IPS DF 4.7 (cell line): Measurements from ENCODE around the gene ZNF616.
"Not testable (repeated sequence)": the region's sequence is repeated elsewhere in the genome, so short reads cannot be mapped to it uniquely, and the experiment has no call there.

ENCODE experiments used
- DNase-seq: peaks from one replicate; pipeline ENCODE4 v3.0.0-alpha.2; 2013; ENCODE audit warnings: low spot score; ENCODE audit errors: extremely low read depth

The ZNF616 gene

GRCh38 chr19:52110780-52111179 lies 29.0 kb downstream of the ZNF616 start:
- DNase-seq = no peak

DNA sequence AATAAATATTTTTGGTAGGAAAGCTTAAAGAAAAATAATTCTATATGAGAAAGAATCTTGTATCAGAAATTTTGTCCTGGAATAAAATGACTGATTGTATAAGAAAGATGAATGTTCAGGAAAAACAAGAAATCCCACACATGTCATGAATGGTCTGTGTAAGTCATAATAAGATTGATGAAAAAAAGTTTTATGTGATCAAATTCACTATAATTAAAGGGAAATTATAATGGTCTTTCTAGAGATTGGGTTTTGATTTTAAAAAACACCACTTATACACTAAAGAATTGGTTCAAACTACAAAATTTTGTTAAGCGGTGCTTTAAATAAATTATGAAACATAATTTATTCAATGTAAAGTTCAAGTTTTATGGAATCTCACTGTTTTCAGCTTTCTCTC lies 37.0 kb downstream of the ZNF616 start:
- DNase-seq = no peak

GRCh38 chr19:52101866-52102562 lies 37.7 kb downstream of the ZNF616 start:
- no peak for DNase-seq

DNA sequence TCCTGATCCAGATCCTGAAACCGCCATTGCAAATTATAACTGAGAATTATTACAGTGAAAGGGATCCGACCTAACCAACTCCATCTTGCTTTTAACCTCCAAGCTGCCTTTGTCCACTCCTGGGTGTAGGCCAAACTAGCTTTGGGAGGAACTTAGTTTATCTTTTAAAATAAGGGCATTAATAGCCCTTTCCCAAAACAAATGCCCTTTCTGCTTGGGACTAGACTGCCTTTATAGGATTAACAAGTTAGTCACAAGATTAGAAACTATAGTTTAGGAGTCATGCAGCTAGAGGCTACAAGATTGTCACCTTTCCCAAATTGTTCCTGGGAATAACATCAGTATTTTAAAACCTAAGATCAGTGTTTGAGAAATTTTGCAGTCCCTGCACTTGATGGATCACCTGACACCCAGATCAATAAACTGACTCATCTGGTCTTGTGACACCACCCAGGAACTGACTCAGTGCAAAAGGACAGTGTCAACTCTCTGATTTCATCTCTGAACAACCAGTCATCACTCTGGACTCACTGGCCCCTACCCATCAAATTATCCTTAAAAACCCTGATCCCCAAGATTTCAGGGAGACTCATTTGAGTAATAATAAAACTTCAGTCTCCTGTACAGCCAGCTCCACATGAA lies 40.1 kb downstream of the ZNF616 start:
- DNase-seq = no peak

GRCh38 chr19:52096416-52096815 lies 43.3 kb downstream of the ZNF616 start:
- not testable (repeated sequence) for DNase-seq

DNA sequence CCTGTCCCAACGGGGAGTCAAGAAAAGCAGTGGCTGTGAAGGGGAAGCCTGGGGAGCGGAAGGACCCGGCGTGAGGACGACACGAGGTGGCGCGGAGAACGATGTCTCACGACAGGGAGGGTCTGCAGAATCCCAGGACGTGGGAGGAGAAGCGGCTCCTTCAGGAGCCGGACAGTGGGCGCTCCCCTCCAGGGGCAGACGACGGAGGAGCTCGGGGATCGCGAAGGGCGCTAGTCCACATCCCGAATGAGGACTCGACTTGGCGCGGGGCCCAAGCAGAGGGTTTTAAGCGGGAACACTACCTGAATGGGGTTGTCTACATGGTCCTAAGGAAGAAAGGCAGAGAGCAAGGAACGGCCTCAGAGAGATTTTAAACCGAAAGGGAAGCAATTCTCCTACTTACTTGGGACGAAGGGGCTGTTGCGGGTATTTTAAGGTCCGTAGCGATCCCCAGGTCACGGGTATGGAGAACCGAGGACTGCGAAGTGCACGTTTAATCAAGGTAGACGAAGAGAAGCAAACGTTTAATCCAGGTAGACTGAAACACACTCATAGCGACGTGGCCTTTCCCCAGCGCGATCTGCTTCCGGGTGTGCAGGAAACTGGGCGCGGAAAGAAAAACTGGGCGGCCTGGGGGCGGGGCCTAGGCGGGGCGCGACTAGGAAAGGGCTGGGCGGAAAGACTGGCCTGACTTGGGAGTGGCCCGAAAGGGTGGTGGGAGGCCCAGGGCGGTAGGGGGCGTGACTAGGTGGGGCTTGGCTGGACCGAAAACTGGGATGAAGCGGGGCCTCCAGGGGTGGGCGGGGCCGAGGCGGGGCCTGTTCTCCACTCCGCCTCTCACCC lies 44.3 kb downstream of the ZNF616 start, which contains the start of gene ZNF841:
Gene ZNF841, minus strand, starts transcription at position 594 of the 843 bp plus-strand sequence. CDS start 10,964 bp downstream, outside the sequence.
- peak; percentile 71 for DNase-seq

GRCh38 chr19:52094526-52095130 lies 45.1 kb downstream of the ZNF616 start:
- DNase-seq = no peak

GRCh38 chr19:52086481-52086880 lies 53.3 kb downstream of the ZNF616 start:
- DNase-seq = no peak

- DNase-seq = no peak
These were observed 69.2 kb downstream of the ZNF616 start for GRCh38 chr19:52070496-52070895.

GRCh38 chr19:52069653-52070052 lies 70.1 kb downstream of the ZNF616 start:
- no peak for DNase-seq

DNA sequence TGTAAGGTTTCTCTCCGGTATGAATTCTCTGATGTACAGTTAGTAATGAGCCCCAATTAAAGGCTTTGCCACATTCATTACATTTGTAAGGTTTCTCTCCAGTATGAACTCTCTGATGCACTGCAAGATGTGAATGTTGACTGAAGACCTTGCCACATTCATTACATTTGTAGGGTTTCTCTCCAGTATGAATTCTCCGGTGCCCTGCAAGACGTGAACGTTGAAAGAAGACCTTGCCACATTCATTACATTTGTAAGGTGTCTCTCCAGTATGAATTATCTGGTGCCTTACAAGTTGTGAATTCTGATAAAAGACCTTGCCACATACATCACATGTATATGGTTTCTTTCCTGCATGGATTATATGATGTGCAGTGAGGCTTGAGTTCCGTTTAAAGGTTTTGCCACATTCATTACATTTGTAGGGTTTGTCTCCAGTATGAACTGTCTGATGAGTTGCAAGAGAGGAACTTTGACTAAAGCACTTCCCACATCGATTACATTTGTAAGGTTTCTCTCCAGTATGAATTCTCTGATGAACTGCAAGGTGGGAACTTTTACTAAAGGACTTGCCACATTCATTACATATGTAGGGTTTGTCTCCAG lies 73.4 kb downstream of the ZNF616 start:
- no peak for DNase-seq

- no peak for DNase-seq
These were observed 74.3 kb downstream of the ZNF616 start for GRCh38 chr19:52065399-52065798.
